ENCODE measurements around the gene ZACN. TPM values are rescaled to one million over a fixed set of nuclear protein-coding genes. Genes with fewer than 3 reads are reported as not detected.
"Not testable (repeated sequence)": the region's sequence is repeated elsewhere in the genome, so short reads cannot be mapped to it uniquely, and the experiment has no call there.

The ZACN gene
- polyA plus RNA-seq (2013, experiment 1 of 2) = not detected
- not detected for polyA plus RNA-seq (2013, experiment 2 of 2)

DNA sequence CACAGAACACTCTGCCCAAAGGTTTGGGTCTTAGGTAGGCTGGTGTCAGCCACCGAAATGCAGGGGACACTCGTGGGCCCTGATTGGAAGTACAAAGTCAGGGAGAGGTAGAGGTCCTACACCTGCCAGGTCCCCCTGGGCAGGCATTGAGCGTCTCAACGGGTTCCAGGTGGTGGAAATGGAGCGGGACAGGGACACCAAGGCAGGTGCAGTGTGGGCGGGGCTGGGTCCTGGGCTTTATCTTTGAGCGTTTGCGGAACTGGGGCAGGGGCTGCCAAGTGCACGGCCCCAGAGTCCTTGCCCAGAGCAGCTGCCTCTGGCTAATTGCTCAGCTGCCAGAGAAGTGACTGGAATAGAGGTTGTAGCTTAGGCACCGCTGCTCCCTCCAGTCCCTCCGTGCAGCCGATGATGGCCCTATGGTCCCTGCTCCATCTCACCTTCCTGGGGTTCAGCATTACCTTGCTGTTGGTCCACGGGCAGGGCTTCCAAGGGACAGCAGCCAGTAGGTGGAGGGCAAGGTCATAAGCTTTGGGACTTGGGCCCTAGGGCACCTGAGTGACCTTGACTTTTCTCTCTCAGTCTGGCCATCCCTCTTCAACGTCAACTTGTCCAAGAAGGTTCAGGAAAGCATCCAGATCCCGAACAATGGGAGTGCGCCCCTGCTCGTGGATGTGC is at the start of gene ZACN:
Gene ZACN, plus strand, starts transcription at position 323 of the 675 bp plus-strand sequence. Its CDS starts 83 bp downstream, at position 406.
- peaks cover 19% of the 10 kb centered on the region for H3K36me3 ChIP-seq (ENCODE audit: insufficient read depth, low read length)
- H3K9me3 ChIP-seq (ENCODE audit: insufficient read depth, low read depth, low read length) = no peaks in the 10 kb centered on the region
- H3K9ac ChIP-seq (ENCODE audit: low read depth, low read length) = peak within 1 kb of the TSS; percentile 48
- peak within 1 kb of the TSS; percentile 44 for H3K4me3 ChIP-seq (ENCODE audit: low read length)
- WGBS = 80% methylated on average over 17 of the region's 17 CpGs
- H3K27me3 ChIP-seq (ENCODE audit: insufficient read depth, low read length) = peaks cover 59% of the 10 kb centered on the region
- no peak within 1 kb of the TSS for H3K27ac ChIP-seq (ENCODE audit: low read depth, low read length)
- peaks cover 14% of the 10 kb centered on the region for H3K4me1 ChIP-seq (ENCODE audit: insufficient read depth, low read length)

DNA sequence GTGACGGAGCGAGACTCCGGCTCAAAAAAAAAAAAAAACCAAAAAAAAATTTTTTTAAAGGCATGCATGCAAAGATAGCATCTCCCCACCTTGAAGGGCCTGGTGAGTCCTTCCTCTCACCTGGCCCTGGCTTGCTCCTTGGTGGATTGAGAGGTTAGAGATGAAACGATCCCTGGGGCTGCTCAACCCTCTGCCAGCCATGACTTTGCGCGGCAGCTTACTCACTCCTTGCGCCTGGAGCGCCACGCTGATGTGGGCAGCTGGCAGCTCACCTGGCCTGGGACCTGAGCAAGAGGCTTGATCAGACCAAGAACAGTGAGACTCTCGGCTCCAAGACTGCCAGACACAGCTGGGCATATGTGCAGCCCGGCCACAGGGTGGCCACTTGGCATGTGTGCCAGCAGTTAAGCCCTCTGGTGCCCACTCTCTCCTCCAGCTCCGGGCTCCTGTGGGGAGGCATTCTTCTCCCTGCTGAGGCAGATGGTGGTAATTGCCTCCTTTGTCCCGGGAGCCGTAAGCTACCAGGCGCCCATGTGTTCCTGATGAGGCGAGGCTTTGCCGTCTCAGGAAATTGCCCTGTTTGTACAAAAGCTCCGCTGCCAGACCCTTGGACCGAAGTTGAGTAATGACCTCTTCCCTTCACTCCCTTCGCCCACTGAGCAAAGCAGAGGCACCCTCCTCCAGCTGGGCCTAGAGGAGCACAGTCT is 46.8 kb upstream of the ZACN start:
- 94% methylated on average over 20 of the region's 20 CpGs for WGBS
- H3K36me3 ChIP-seq (ENCODE audit: insufficient read depth, low read length) = no peaks in the 10 kb centered on the region
- H3K27ac ChIP-seq (ENCODE audit: low read depth, low read length) = no peak overlapping the region
- no peaks in the 10 kb centered on the region for H3K9me3 ChIP-seq (ENCODE audit: insufficient read depth, low read depth, low read length)
- peaks cover 14% of the 10 kb centered on the region for H3K4me1 ChIP-seq (ENCODE audit: insufficient read depth, low read length)
- H3K27me3 ChIP-seq (ENCODE audit: insufficient read depth, low read length) = no peaks in the 10 kb centered on the region
- no peak overlapping the region for H3K9ac ChIP-seq (ENCODE audit: low read depth, low read length)
- H3K4me3 ChIP-seq (ENCODE audit: low read length) = no peak overlapping the region

DNA sequence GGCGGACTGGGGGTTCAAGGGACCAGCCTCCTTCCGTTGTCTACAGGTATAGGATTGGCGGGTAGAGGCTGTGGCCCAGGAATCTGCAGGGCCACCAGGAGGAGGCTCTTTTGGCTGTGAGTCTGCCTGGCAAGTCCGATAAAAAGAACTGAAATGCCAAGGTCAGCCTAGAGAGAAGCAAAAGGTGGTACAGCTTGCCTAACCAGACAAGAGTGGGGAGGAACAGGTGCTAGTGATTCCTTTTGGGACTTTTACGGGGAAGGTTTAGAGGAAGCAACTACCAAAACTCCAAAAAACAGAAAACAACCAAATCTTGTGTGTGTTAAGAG is 46.2 kb upstream of the ZACN start:
- Histone ChIP-seq H3K4me3 (ENCODE audit: low read length) (no peak overlapping the region), H3K9ac (ENCODE audit: low read depth, low read length) (no peak overlapping the region), H3K4me1 (ENCODE audit: insufficient read depth, low read length) (peaks cover 14% of the 10 kb centered on the region), H3K36me3 (ENCODE audit: insufficient read depth, low read length) (no peaks in the 10 kb centered on the region), H3K27me3 (ENCODE audit: insufficient read depth, low read length) (no peaks in the 10 kb centered on the region), H3K27ac (ENCODE audit: low read depth, low read length) (no peak overlapping the region), H3K9me3 (ENCODE audit: insufficient read depth, low read depth, low read length) (no peaks in the 10 kb centered on the region)
- 94% methylated on average over 4 of the region's 5 CpGs for WGBS

DNA sequence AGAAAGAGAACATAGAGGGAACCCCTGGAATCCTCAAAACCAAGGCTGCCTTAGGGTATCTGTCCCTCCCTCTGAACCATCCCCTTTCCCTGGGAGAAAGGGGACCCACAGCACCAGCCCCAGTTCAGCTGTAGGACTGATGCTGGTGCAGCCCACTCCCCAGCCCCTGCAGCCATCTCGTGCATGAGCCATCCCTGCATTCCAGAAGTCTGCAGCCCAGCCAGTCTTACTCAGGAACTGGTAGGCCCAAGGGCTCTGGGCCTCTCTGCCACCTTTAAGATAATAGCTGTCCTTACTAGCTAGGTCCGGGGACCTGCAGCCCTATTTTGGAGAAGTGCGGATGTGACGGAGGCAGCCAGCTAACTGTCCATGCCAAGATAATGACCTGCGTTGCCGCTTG is 45.8 kb upstream of the ZACN start:
- H3K36me3 ChIP-seq (ENCODE audit: insufficient read depth, low read length) = peaks cover 1% of the 10 kb centered on the region; the same call in 1 of the 2 replicates
- peaks cover 14% of the 10 kb centered on the region for H3K4me1 ChIP-seq (ENCODE audit: insufficient read depth, low read length)
- 94% methylated on average over 6 of the region's 6 CpGs for WGBS
- H3K27ac ChIP-seq (ENCODE audit: low read depth, low read length) = no peak overlapping the region
- H3K9ac ChIP-seq (ENCODE audit: low read depth, low read length) = no peak overlapping the region
- H3K4me3 ChIP-seq (ENCODE audit: low read length) = no peak overlapping the region
- no peaks in the 10 kb centered on the region for H3K27me3 ChIP-seq (ENCODE audit: insufficient read depth, low read length)
- H3K9me3 ChIP-seq (ENCODE audit: insufficient read depth, low read depth, low read length) = no peaks in the 10 kb centered on the region

DNA sequence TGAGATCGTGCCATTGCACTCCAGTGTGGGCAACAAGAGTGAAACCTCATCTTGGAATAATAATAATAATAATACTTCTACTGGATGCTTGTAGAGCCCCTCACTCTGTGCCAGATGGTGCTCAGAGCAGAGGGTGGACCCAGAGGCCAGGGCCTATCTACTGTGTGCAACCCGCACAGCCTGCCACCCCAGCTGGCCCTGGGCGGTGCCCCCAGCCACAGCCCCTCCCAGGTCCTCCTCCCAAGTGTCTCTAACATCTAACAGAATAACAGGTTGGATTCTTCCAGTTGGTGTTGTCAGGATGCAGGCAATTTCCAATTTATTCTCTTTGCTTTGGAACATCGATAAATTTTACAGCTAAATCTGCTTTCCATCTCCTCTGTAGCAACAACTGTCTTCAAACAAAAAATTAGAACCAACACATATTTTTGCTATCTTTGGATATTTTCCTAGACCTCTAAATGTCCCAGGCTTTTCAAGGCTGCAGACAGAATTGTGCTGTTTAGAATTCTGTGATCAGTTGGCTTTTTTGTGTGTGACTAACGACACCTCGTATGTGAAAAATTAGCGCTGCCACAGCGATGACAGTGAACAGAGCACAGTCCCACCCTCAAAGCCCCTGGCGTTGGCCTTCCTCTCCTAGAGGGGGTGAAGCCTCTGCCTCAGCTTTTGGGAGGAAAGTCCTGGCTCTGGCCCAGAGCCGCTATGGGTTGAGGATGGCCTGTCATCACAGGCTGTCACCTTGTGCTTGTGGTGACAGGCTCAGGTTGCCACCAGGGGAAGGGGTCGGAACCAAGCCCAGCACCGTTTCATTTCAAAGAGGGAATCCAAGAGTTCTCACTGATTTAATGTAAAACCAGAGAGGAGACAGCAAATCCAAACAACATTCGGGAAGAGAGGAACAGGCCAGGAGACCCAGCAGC is 44.3 kb upstream of the ZACN start:
- peaks cover 17% of the 10 kb centered on the region for H3K36me3 ChIP-seq (ENCODE audit: insufficient read depth, low read length)
- H3K27me3 ChIP-seq (ENCODE audit: insufficient read depth, low read length) = no peaks in the 10 kb centered on the region
- no peaks in the 10 kb centered on the region for H3K9me3 ChIP-seq (ENCODE audit: insufficient read depth, low read depth, low read length)
- peaks cover 13% of the 10 kb centered on the region for H3K4me1 ChIP-seq (ENCODE audit: insufficient read depth, low read length)
- H3K4me3 ChIP-seq (ENCODE audit: low read length) = no peak overlapping the region
- no peak overlapping the region for H3K27ac ChIP-seq (ENCODE audit: low read depth, low read length)
- 94% methylated on average over 13 of the region's 13 CpGs for WGBS
- no peak overlapping the region for H3K9ac ChIP-seq (ENCODE audit: low read depth, low read length)

DNA sequence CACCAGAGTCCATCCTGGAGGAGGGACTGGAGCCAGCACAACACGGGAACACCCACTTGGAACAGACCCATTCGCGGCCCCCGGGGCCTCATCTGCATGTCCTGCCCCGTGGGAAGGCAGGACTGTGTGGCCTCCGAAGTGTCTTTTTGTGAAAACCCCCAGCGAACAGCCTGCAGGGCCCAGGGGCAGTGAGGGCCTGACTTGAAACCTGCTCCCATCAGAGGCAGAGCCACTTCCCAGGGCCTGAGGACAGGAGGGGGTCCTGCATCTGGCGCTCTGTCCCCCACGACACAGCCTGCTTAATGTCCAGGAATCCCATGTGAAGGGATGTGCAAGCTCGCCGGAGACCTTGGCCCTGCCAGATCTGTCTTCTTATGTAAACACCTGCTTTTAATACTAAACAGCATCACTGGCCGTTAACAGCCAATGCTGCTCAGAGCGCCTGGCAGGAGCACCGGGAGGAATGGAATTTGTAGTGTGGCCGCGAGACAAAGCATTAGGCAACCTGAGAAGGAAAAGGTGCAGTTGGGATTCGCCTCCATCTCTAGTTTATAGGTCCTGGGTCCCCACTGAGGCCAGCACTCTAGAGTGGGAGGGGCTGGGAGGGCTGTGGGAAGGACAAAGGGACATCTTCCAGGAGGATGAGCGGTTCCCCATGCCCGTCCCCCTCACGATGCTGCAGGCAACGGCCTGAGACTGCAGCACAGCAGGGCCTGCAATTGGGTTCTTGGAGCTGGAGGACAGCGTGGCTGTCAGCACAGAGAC is 42.3 kb upstream of the ZACN start:
- Histone ChIP-seq H3K27me3 (ENCODE audit: insufficient read depth, low read length) (no peaks in the 10 kb centered on the region), H3K4me3 (ENCODE audit: low read length) (no peak overlapping the region), H3K9me3 (ENCODE audit: insufficient read depth, low read depth, low read length) (no peaks in the 10 kb centered on the region), H3K36me3 (ENCODE audit: insufficient read depth, low read length) (peaks cover 37% of the 10 kb centered on the region), H3K4me1 (ENCODE audit: insufficient read depth, low read length) (peaks cover 25% of the 10 kb centered on the region), H3K27ac (ENCODE audit: low read depth, low read length) (0 out of 2 replicates have a peak overlapping the region, but pooled peaks have one; percentile 26), H3K9ac (ENCODE audit: low read depth, low read length) (no peak overlapping the region)
- WGBS = 68% methylated on average over 22 of the region's 22 CpGs

DNA sequence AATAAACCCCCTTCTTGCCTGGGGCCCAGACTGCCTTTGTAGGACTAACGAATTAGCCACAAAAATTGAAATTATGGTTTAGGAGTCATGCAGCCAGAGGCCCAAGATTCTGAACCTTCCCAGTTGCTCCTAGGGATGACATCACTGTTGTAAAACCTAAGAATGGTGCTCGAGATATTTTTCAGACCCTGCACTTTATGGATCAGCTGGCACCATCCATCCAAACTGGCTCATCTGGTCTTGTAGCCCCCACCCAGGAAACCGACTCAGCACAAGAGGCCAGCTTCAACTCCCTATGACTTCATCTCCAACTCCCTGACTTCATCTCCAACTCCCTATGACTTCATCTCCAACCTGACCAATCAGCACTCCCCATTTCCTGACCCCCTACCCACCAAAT is 40.9 kb upstream of the ZACN start:
- peaks cover 47% of the 10 kb centered on the region for H3K36me3 ChIP-seq (ENCODE audit: insufficient read depth, low read length)
- WGBS = 92% methylated on average over 3 of the region's 3 CpGs

DNA sequence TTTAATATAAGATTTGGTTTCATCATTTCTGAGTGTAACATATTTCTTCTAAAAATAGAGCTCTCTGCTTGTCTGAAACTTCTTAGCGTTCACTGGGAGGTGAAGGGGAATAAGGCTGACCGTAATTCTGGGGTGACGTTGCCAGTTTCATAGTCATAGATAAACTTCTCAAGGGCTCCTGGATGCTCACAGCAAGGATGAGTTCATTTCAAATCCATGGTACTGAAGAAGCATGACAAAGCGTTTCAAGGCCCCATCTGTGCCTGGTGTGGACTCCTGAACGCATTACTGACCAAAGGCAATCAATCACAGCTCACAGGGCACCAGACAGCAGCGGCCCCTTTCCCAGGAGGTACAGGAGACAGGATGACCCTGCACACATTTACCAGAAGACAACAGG is 39.9 kb upstream of the ZACN start:
- Histone ChIP-seq H3K9me3 (ENCODE audit: insufficient read depth, low read depth, low read length) (no peaks in the 10 kb centered on the region), H3K27me3 (ENCODE audit: insufficient read depth, low read length) (no peaks in the 10 kb centered on the region), H3K4me1 (ENCODE audit: insufficient read depth, low read length) (peaks cover 25% of the 10 kb centered on the region), H3K27ac (ENCODE audit: low read depth, low read length) (no peak overlapping the region; the same call in 1 of the 2 replicates), H3K9ac (ENCODE audit: low read depth, low read length) (no peak overlapping the region), H3K36me3 (ENCODE audit: insufficient read depth, low read length) (peaks cover 58% of the 10 kb centered on the region), H3K4me3 (ENCODE audit: low read length) (no peak overlapping the region)
- WGBS = 94% methylated on average over 6 of the region's 6 CpGs

More for the DNA sequence above, 40.9 kb upstream of the ZACN start:
- peaks cover 25% of the 10 kb centered on the region for H3K4me1 ChIP-seq (ENCODE audit: insufficient read depth, low read length)
- no peak overlapping the region for H3K4me3 ChIP-seq (ENCODE audit: low read length)
- no peak overlapping the region for H3K27ac ChIP-seq (ENCODE audit: low read depth, low read length)
- H3K27me3 ChIP-seq (ENCODE audit: insufficient read depth, low read length) = no peaks in the 10 kb centered on the region
- H3K9me3 ChIP-seq (ENCODE audit: insufficient read depth, low read depth, low read length) = no peaks in the 10 kb centered on the region
- H3K9ac ChIP-seq (ENCODE audit: low read depth, low read length) = no peak overlapping the region

DNA sequence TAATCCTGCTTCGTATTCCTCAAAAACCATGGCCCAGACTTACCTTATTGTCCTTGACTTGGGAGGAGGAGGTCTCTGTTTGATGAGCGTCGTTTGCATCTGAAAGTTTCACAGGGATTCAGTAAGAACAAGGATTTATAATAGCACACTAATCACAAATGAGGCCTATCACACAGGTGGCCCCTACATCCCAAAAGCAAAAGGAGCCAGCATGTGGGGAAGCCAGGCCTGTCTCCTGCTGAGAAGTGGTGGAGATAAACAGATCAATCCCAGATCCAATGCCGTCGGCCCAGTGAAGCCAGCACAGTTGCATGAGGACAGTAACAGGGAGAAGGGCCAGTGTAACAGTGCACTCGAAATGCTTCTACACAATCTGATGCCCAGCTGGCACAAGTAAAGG is 38.6 kb upstream of the ZACN start:
- no peak overlapping the region for H3K4me3 ChIP-seq (ENCODE audit: low read length)
- peak overlapping the region; percentile 72; the same call in 1 of the 2 replicates for H3K27ac ChIP-seq (ENCODE audit: low read depth, low read length)
- 66% methylated on average over 6 of the region's 6 CpGs for WGBS
- no peaks in the 10 kb centered on the region for H3K27me3 ChIP-seq (ENCODE audit: insufficient read depth, low read length)
- H3K36me3 ChIP-seq (ENCODE audit: insufficient read depth, low read length) = peaks cover 71% of the 10 kb centered on the region
- no peak overlapping the region for H3K9ac ChIP-seq (ENCODE audit: low read depth, low read length)
- peaks cover 25% of the 10 kb centered on the region for H3K4me1 ChIP-seq (ENCODE audit: insufficient read depth, low read length)
- H3K9me3 ChIP-seq (ENCODE audit: insufficient read depth, low read depth, low read length) = no peaks in the 10 kb centered on the region

DNA sequence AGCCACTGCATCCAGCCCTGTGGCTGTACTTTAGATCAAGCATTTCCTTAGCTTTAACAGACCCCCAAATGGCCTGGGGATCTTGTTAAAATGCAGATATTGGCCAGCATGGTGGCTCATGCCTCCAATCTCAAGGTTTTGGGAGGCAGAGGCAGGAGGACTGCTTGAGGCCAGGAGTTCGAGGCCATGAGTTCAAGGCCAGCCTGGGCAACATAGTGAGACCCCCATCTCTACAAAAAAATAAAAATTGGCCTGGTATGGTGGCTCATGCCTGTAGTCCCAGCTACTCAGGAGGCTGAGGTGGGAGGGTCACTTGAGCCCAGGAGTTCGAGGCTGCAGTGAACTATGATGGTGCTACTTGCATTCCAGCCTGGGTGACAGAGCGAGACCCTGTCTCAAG is 36.1 kb upstream of the ZACN start:
- peaks cover 16% of the 10 kb centered on the region; the same call in 1 of the 2 replicates for H3K4me1 ChIP-seq (ENCODE audit: insufficient read depth, low read length)
- not testable (repeated sequence) for H3K9me3 ChIP-seq (ENCODE audit: insufficient read depth, low read depth, low read length); H3K4me3 ChIP-seq (ENCODE audit: low read length); H3K27ac ChIP-seq (ENCODE audit: low read depth, low read length); H3K27me3 ChIP-seq (ENCODE audit: insufficient read depth, low read length); H3K9ac ChIP-seq (ENCODE audit: low read depth, low read length)
- H3K36me3 ChIP-seq (ENCODE audit: insufficient read depth, low read length) = peaks cover 94% of the 10 kb centered on the region
- WGBS = 98% methylated on average over 3 of the region's 3 CpGs

Data from HUES64 (cell line).